Right atrium auricular region (tissue), 2 donors: ENCODE data around the gene KCNQ1OT1. TPM values are rescaled to one million over a fixed set of nuclear protein-coding genes. Genes with fewer than 3 reads are reported as not detected.

ENCODE experiments used
- DNase-seq: peaks from one replicate; pipeline ENCODE4 v3.0.0-alpha.2; 2019; ENCODE audit warnings: low spot score
- H3K27ac ChIP-seq, 2 donors: fragments of 200-600 bp; sonication (generic); 1 replicate in 1 of 2; 2 replicates in 1 of 2; pipeline ENCODE4 v1.5.1; 2016 to 2019
- H3K27me3 ChIP-seq, 2 donors: fragments of 200-600 bp; sonication (generic); one replicate each; pipeline versions ENCODE4 v1.5.1 to v1.6.0; 2017 to 2019
- H3K36me3 ChIP-seq: fragments of 200-600 bp; sonication (generic); one replicate; pipeline ENCODE4 v1.5.1; 2016
- H3K4me1 ChIP-seq, 2 donors: fragments of 200-600 bp; sonication (generic); one replicate each; pipeline versions ENCODE4 v1.5.1 to v1.6.0; 2017 to 2019
- H3K4me3 ChIP-seq, 2 donors: fragments of 200-600 bp; sonication (generic); 1 replicate in 1 of 2; 2 replicates in 1 of 2; pipeline ENCODE4 v1.5.1; 2017 to 2019; ENCODE audit warnings: mild to moderate bottlenecking in 1 of 2, moderate library complexity in 1 of 2
- H3K9me3 ChIP-seq, 2 donors: fragments of 200-600 bp; sonication (generic); one replicate each; pipeline ENCODE4 v1.5.1; 2019
- CTCF ChIP-seq, 2 donors: fragments of 200-600 bp; sonication (generic); IDR thresholded peaks; one replicate each; pipeline ENCODE4 v1.5.1; 2019; ENCODE audit warnings: antibody characterized with exemption in 2 of 2
- total RNA-seq, 2 donors: library from RNA; depleted of rRNA; stranded (reverse); fragments of >200 nt; gene quantifications; one replicate each; pipeline ENCODE4 v1.1.0, GENCODE V29; 2016

Gene KCNQ1OT1
- total RNA-seq, 2 donors from 2014 or later = 0.35 to 0.37 TPM

GRCh38 chr11:2625183-2625582 is 74.6 kb downstream of the KCNQ1OT1 start:
- no peaks in the 10 kb centered on the region for H3K27me3 ChIP-seq
- H3K36me3 ChIP-seq = no peaks in the 10 kb centered on the region
- TF ChIP-seq CTCF (IDR thresholded peaks at IDR 0.05) = no peak
- no peak overlapping the region for H3K4me3 ChIP-seq
- H3K27ac ChIP-seq = no peak overlapping the region
- H3K4me1 ChIP-seq = no peaks in the 10 kb centered on the region
- peaks cover 0 to 11% of the 10 kb centered on the region in 2 donors for H3K9me3 ChIP-seq
- no peak for DNase-seq

GRCh38 chr11:2621894-2622293 is 77.9 kb downstream of the KCNQ1OT1 start:
- Histone ChIP-seq H3K4me3 (no peak overlapping the region), H3K4me1 (no peaks in the 10 kb centered on the region), H3K27ac (no peak overlapping the region), H3K9me3 (no peaks in the 10 kb centered on the region), H3K27me3 (no peaks in the 10 kb centered on the region), H3K36me3 (no peaks in the 10 kb centered on the region)
- TF ChIP-seq CTCF (IDR thresholded peaks at IDR 0.05) = no peak
- no peak for DNase-seq

- TF ChIP-seq CTCF (IDR thresholded peaks at IDR 0.05) = no peak
- Histone ChIP-seq H3K27me3 (no peaks in the 10 kb centered on the region), H3K27ac (no peak overlapping the region), H3K4me3 (no peak overlapping the region), H3K9me3 (peaks cover 0 to 22% of the 10 kb centered on the region in 2 donors), H3K36me3 (no peaks in the 10 kb centered on the region), H3K4me1 (no peaks in the 10 kb centered on the region)
- DNase-seq = no peak
Observed at GRCh38 chr11:2612884-2613571, 86.8 kb downstream of the KCNQ1OT1 start.

- no peak overlapping the region for H3K27ac ChIP-seq
- TF ChIP-seq CTCF (IDR thresholded peaks at IDR 0.05) = no peak
Observed at GRCh38 chr11:2609345-2609744, 90.4 kb downstream of the KCNQ1OT1 start.

GRCh38 chr11:2599561-2600189 is 100.1 kb downstream of the KCNQ1OT1 start:
- Histone ChIP-seq H3K27ac (peak overlapping the region in 1 of 2 donors; percentile 50), H3K36me3 (no peaks in the 10 kb centered on the region), H3K4me3 (no peak overlapping the region), H3K27me3 (no peaks in the 10 kb centered on the region), H3K4me1 (peaks cover 0 to 13% of the 10 kb centered on the region in 2 donors), H3K9me3 (peaks cover 0 to 12% of the 10 kb centered on the region in 2 donors)
- DNase-seq = no peak
- TF ChIP-seq CTCF (IDR thresholded peaks at IDR 0.05) = no peak

More at GRCh38 chr11:2609345-2609744, 90.4 kb downstream of the KCNQ1OT1 start:
- H3K27me3 ChIP-seq = no peaks in the 10 kb centered on the region
- no peaks in the 10 kb centered on the region for H3K36me3 ChIP-seq
- no peak for DNase-seq
- H3K4me1 ChIP-seq = no peaks in the 10 kb centered on the region
- peaks cover 0 to 22% of the 10 kb centered on the region in 2 donors for H3K9me3 ChIP-seq
- no peak overlapping the region for H3K4me3 ChIP-seq
